ENCODE results near the gene CGGBP1.

CGGBP1 gene

GRCh38 chr3:88041005-88041404, 17.8 kb downstream of the CGGBP1 start:
- H3K79me2 ChIP-seq (ENCODE audit: insufficient read depth, low read length) = no peaks in the 10 kb centered on the region
- H3K9me2 ChIP-seq (ENCODE audit: low read depth, low read length) = no peaks in the 10 kb centered on the region
- H4K20me1 ChIP-seq (ENCODE audit: insufficient read depth, low read length) = no peaks in the 10 kb centered on the region
- no peaks in the 10 kb centered on the region for H3K9me3 ChIP-seq (ENCODE audit: low read length)
- H3K36me3 ChIP-seq (ENCODE audit: insufficient read depth, low read length) = no peaks in the 10 kb centered on the region
- H3K27me3 ChIP-seq (ENCODE audit: insufficient read depth, low read length) = no peaks in the 10 kb centered on the region
- no peak overlapping the region for H3K9ac ChIP-seq (ENCODE audit: low read length)
- no peak overlapping the region for H3K27ac ChIP-seq (ENCODE audit: low read depth, low read length, poor library complexity, severe bottlenecking)
- TF ChIP-seq EZH2 (IDR thresholded peaks at IDR 0.05; ENCODE audit: borderline replicate concordance, low read length) (no peak), CTCF (IDR thresholded peaks at IDR 0.05; ENCODE audit: low read length) (no peak)
- H2AFZ ChIP-seq (ENCODE audit: low read length) = no peak overlapping the region
- H3F3A ChIP-seq (ENCODE audit: insufficient read depth, low read length) = no peaks in the 10 kb centered on the region
- H3K4me2 ChIP-seq (ENCODE audit: low read length) = no peak overlapping the region
- no peaks in the 10 kb centered on the region for H3K4me1 ChIP-seq (ENCODE audit: insufficient read depth, low read length, severe bottlenecking)
- no peak overlapping the region for H3K4me3 ChIP-seq (ENCODE audit: low read depth, low read length, poor library complexity, severe bottlenecking)

DNA sequence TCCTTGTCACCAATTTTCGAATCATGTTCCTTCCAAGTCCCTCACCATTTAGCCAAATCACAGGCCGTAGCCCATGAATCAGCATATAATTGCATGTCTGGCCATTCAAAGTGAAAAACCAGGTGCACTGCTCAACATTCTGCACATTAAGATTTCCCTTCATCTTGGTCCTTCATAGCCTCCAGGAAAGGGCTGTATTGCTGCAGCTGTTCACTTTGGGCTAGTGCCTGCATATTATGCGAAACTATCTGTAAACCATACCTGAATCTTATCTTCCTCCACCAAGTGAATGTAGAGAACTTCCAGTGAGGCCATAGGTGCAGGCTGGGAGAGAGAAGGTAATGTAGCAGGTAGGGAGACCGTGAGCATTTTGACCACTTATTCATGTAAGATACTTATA, 18.3 kb downstream of the CGGBP1 start:
- no peak overlapping the region for H2AFZ ChIP-seq (ENCODE audit: low read length)
- no peaks in the 10 kb centered on the region for H3K9me2 ChIP-seq (ENCODE audit: low read depth, low read length)
- no peaks in the 10 kb centered on the region for H3K4me1 ChIP-seq (ENCODE audit: insufficient read depth, low read length, severe bottlenecking)
- H3K4me3 ChIP-seq (ENCODE audit: low read depth, low read length, poor library complexity, severe bottlenecking) = no peak overlapping the region
- H3K9me3 ChIP-seq (ENCODE audit: low read length) = no peaks in the 10 kb centered on the region
- no peaks in the 10 kb centered on the region for H3K27me3 ChIP-seq (ENCODE audit: insufficient read depth, low read length)
- H3K9ac ChIP-seq (ENCODE audit: low read length) = no peak overlapping the region
- TF ChIP-seq EZH2 (IDR thresholded peaks at IDR 0.05; ENCODE audit: borderline replicate concordance, low read length) = no peak
- TF ChIP-seq CTCF (IDR thresholded peaks at IDR 0.05; ENCODE audit: low read length) = no peak
- no peak overlapping the region for H3K4me2 ChIP-seq (ENCODE audit: low read length)
- no peak overlapping the region for H3K27ac ChIP-seq (ENCODE audit: low read depth, low read length, poor library complexity, severe bottlenecking)
- H3F3A ChIP-seq (ENCODE audit: insufficient read depth, low read length) = no peaks in the 10 kb centered on the region
- H3K36me3 ChIP-seq (ENCODE audit: insufficient read depth, low read length) = no peaks in the 10 kb centered on the region
- H3K79me2 ChIP-seq (ENCODE audit: insufficient read depth, low read length) = no peaks in the 10 kb centered on the region
- H4K20me1 ChIP-seq (ENCODE audit: insufficient read depth, low read length) = no peaks in the 10 kb centered on the region

DNA sequence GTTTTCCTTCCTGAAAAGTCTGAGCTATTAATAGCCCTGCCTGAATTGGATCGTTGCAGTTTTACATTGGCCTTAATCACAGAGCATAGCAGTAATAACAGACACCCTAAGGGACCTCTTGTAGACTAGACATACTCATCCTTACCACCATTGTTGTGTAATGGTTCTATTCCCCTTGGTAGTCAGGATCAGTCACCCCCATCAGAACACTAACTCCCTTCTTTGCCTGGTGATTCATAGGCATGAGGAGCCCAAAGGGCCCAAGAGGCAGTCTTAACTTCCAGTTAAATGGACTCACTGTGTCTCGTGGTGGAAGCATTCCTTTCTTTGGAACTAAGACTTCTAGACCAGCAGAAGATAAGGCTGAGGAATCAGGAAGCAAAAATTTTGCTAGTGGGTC, 20.2 kb downstream of the CGGBP1 start:
- Histone ChIP-seq H3K4me2 (ENCODE audit: low read length) (no peak overlapping the region), H3K27me3 (ENCODE audit: insufficient read depth, low read length) (no peaks in the 10 kb centered on the region), H3K9ac (ENCODE audit: low read length) (no peak overlapping the region), H3K36me3 (ENCODE audit: insufficient read depth, low read length) (no peaks in the 10 kb centered on the region), H3K27ac (ENCODE audit: low read depth, low read length, poor library complexity, severe bottlenecking) (no peak overlapping the region), H3K79me2 (ENCODE audit: insufficient read depth, low read length) (no peaks in the 10 kb centered on the region), H3K9me3 (ENCODE audit: low read length) (no peaks in the 10 kb centered on the region), H3K9me2 (ENCODE audit: low read depth, low read length) (no peaks in the 10 kb centered on the region), H2AFZ (ENCODE audit: low read length) (no peak overlapping the region), H4K20me1 (ENCODE audit: insufficient read depth, low read length) (no peaks in the 10 kb centered on the region), H3F3A (ENCODE audit: insufficient read depth, low read length) (no peaks in the 10 kb centered on the region), H3K4me1 (ENCODE audit: insufficient read depth, low read length, severe bottlenecking) (no peaks in the 10 kb centered on the region), H3K4me3 (ENCODE audit: low read depth, low read length, poor library complexity, severe bottlenecking) (no peak overlapping the region)
- TF ChIP-seq CTCF (IDR thresholded peaks at IDR 0.05; ENCODE audit: low read length) (no peak), EZH2 (IDR thresholded peaks at IDR 0.05; ENCODE audit: borderline replicate concordance, low read length) (no peak)
